HG03103 (cell line): ENCODE data around the gene AP4B1.
"Not testable (repeated sequence)": the region's sequence is repeated elsewhere in the genome, so short reads cannot be mapped to it uniquely, and the experiment has no call there.

Source experiments
- ATAC-seq: cut with Tn5 transposase; IDR thresholded peaks from one replicate; pipeline ENCODE4 v1.9.1; 2021; ENCODE audit warnings: low read depth; ENCODE audit not compliant: unreplicated experiment

The AP4B1 gene

GRCh38 chr1:113860891-113861290 is 43.7 kb downstream of the AP4B1 start:
- ATAC-seq = no peak

GRCh38 chr1:113859478-113860175 is 45.0 kb downstream of the AP4B1 start:
- ATAC-seq = peak; percentile 89

- no peak for ATAC-seq
These were observed 45.6 kb downstream of the AP4B1 start for GRCh38 chr1:113858982-113859381.

GRCh38 chr1:113858418-113858817 is 46.2 kb downstream of the AP4B1 start:
- ATAC-seq = no peak

GRCh38 chr1:113857776-113858175 is 46.8 kb downstream of the AP4B1 start:
- ATAC-seq = no peak

- no peak for ATAC-seq
These were observed 48.2 kb downstream of the AP4B1 start for GRCh38 chr1:113856401-113856790.

- ATAC-seq = no peak
These were observed 48.8 kb downstream of the AP4B1 start for GRCh38 chr1:113855630-113856400.

GRCh38 chr1:113854234-113854633 is 50.4 kb downstream of the AP4B1 start:
- ATAC-seq = no peak

- ATAC-seq = not testable (repeated sequence)
These were observed 51.9 kb downstream of the AP4B1 start for GRCh38 chr1:113852694-113853093.

GRCh38 chr1:113850127-113850796 is 54.3 kb downstream of the AP4B1 start:
- no peak for ATAC-seq

GRCh38 chr1:113849072-113849471 is 55.5 kb downstream of the AP4B1 start:
- ATAC-seq = no peak

GRCh38 chr1:113846391-113847035 is 58.1 kb downstream of the AP4B1 start:
- ATAC-seq = no peak
